Liver (tissue), 9 donors: ENCODE measurements around the gene METAP2. TPM values are rescaled to one million over a fixed set of nuclear protein-coding genes. Genes with fewer than 3 reads are reported as not detected.

ENCODE experiments used
- DNase-seq: peaks from one replicate; pipeline ENCODE4 v3.0.0-alpha.2; 2017; ENCODE audit warnings: low spot score
- H3K27ac ChIP-seq, 2 donors: one replicate each; pipeline ENCODE4 v1.7.0; 2013; ENCODE audit warnings: inconsistent platforms in 2 of 2, low read length in 2 of 2, control low read depth in 1 of 2, low read depth in 1 of 2, mild to moderate bottlenecking in 1 of 2
- H3K27me3 ChIP-seq, 4 donors: one replicate each; pipeline versions ENCODE4 v1.6.1 to v1.7.0; 2013; ENCODE audit warnings: low read length in 3 of 4, inconsistent platforms in 1 of 4, mild to moderate bottlenecking in 1 of 4, moderate library complexity in 1 of 4; ENCODE audit not compliant: control insufficient read depth in 4 of 4, insufficient read depth in 4 of 4
- H3K36me3 ChIP-seq, 4 donors: one replicate each; pipeline versions ENCODE4 v1.6.1 to v1.7.0; 2013; ENCODE audit warnings: low read length in 3 of 4, mild to moderate bottlenecking in 3 of 4, low read depth in 1 of 4, moderate library complexity in 1 of 4; ENCODE audit not compliant: control insufficient read depth in 4 of 4, insufficient read depth in 3 of 4
- H3K4me1 ChIP-seq, 4 donors: one replicate each; pipeline versions ENCODE4 v1.6.1 to v1.7.0; 2013; ENCODE audit warnings: low read length in 3 of 4, mild to moderate bottlenecking in 3 of 4, moderate library complexity in 1 of 4; ENCODE audit not compliant: control insufficient read depth in 4 of 4, insufficient read depth in 4 of 4
- H3K4me3 ChIP-seq, 3 donors: one replicate each; pipeline versions ENCODE4 v1.6.1 to v1.7.0; 2013; ENCODE audit warnings: low read length in 3 of 3, control low read depth in 1 of 3, low read depth in 1 of 3, mild to moderate bottlenecking in 1 of 3
- H3K9ac ChIP-seq, 2 donors: one replicate each; pipeline ENCODE4 v1.7.0; 2013; ENCODE audit warnings: low read length in 2 of 2, mild to moderate bottlenecking in 2 of 2, moderate library complexity in 2 of 2, control low read depth in 1 of 2, low read depth in 1 of 2
- H3K9me3 ChIP-seq, 4 donors: one replicate each; pipeline versions ENCODE4 v1.6.1 to v1.7.0; 2013; ENCODE audit warnings: low read length in 3 of 4; ENCODE audit not compliant: control insufficient read depth in 4 of 4
- ATF3 ChIP-seq: IDR thresholded peaks from 2 replicates; pipeline ENCODE4 v1.6.1; 2016; ENCODE audit warnings: antibody characterized with exemption
- CTCF ChIP-seq: fragments of 150-350 bp; IDR thresholded peaks from 2 replicates; pipeline ENCODE4 v1.5.1; 2017; ENCODE audit warnings: improper control_type of control experiment, low read depth, low read length; ENCODE audit not compliant: missing input control
- EGR1 ChIP-seq, 2 donors: IDR thresholded peaks; 2 replicates each; pipeline ENCODE4 v1.6.1; 2016 to 2018; ENCODE audit warnings: antibody characterized with exemption in 2 of 2, low read depth in 2 of 2
- FOXA1 ChIP-seq: IDR thresholded peaks from 2 replicates; pipeline ENCODE4 v1.6.1; 2016; ENCODE audit warnings: antibody characterized with exemption
- FOXA2 ChIP-seq: IDR thresholded peaks from 2 replicates; pipeline ENCODE4 v1.6.1; 2016; ENCODE audit warnings: antibody characterized with exemption
- GABPA ChIP-seq, 2 donors: IDR thresholded peaks in 1 of 2; conservative IDR thresholded peaks in 1 of 2; 2 replicates each; pipeline ENCODE4 v1.6.1; 2016; ENCODE audit warnings: antibody characterized with exemption in 2 of 2, mild to moderate bottlenecking in 1 of 2, moderate library complexity in 1 of 2
- HNF4A ChIP-seq, 2 donors: conservative IDR thresholded peaks; 2 replicates each; pipeline ENCODE4 v1.6.1; 2016; ENCODE audit warnings: antibody characterized with exemption in 2 of 2, mild to moderate bottlenecking in 2 of 2
- HNF4G ChIP-seq: IDR thresholded peaks from 2 replicates; pipeline ENCODE4 v1.6.1; 2016; ENCODE audit warnings: antibody characterized with exemption
- JUND ChIP-seq, 2 donors: IDR thresholded peaks; 2 replicates each; pipeline ENCODE4 v1.6.1; 2016; ENCODE audit warnings: antibody characterized with exemption in 2 of 2
- MAX ChIP-seq: IDR thresholded peaks from 2 replicates; pipeline ENCODE4 v1.6.1; 2016; ENCODE audit warnings: antibody characterized with exemption
- NR2F2 ChIP-seq: IDR thresholded peaks from 2 replicates; pipeline ENCODE4 v1.6.1; 2016; ENCODE audit warnings: antibody characterized with exemption
- RAD21 ChIP-seq, 2 donors: IDR thresholded peaks; 2 replicates each; pipeline ENCODE4 v1.6.1; 2016; ENCODE audit warnings: antibody characterized with exemption in 2 of 2, mild to moderate bottlenecking in 2 of 2
- REST ChIP-seq: IDR thresholded peaks from 2 replicates; pipeline ENCODE4 v1.6.1; 2016; ENCODE audit warnings: antibody characterized with exemption, mild to moderate bottlenecking
- RXRA ChIP-seq, 2 donors: IDR thresholded peaks; 2 replicates each; pipeline ENCODE4 v1.6.1; 2017 to 2018; ENCODE audit warnings: antibody characterized with exemption in 2 of 2, mild to moderate bottlenecking in 1 of 2
- SP1 ChIP-seq: IDR thresholded peaks from 2 replicates; pipeline ENCODE4 v1.6.1; 2018; ENCODE audit warnings: antibody characterized with exemption, mild to moderate bottlenecking
- YY1 ChIP-seq: IDR thresholded peaks from 2 replicates; pipeline ENCODE4 v1.6.1; 2016; ENCODE audit warnings: antibody characterized with exemption, mild to moderate bottlenecking
- ZBTB33 ChIP-seq: IDR thresholded peaks from 2 replicates; pipeline ENCODE4 v1.6.1; 2016; ENCODE audit warnings: antibody characterized with exemption
- WGBS: extraction: QIAGEN DNeasy Blood & Tissue Kit; methylation state at CpG from one replicate; pipeline ENCODE4 v1.1.7; 2013; 5-methylcytosine and 5-hydroxymethylcytosine counted together
- polyA plus RNA-seq, 2 donors: library from polyadenylated mRNA; stranded (reverse) in 1 of 2; unstranded in 1 of 2; fragments of 200-250 nt in 1 of 2; fragments of >200 nt in 1 of 2; fragmentation: Nextera tagmentation in 1 of 2; extraction: Ambion mirVana in 1 of 2; gene quantifications; one replicate each; pipeline versions ENCODE4 v1.2.1 to v1.2.3, GENCODE V29; 2013 to 2015
- total RNA-seq, 2 donors: library from RNA; depleted of rRNA; stranded (reverse); fragments of >200 nt; gene quantifications; one replicate each; pipeline ENCODE4 v1.2.3, GENCODE V29; 2014
- donor health status: healthy.
- donor health status: healthy.
- donor health status: healthy.
- donor health status: healthy.
- donor health status: healthy.

The METAP2 gene
- total and polyA plus RNA-seq, 4 donors, result 31.2 to 45.7 (median 35.7) TPM

- no peaks in the 10 kb centered on the region for H3K27me3 ChIP-seq
- H3K27ac ChIP-seq, result no peak overlapping the region
- 98% methylated on average over 4 of the region's 4 CpGs for WGBS
- DNase-seq, result no peak
- H3K4me1 ChIP-seq, result peaks cover 0 to 2% (median 0%) of the 10 kb centered on the region in 4 donors
- peaks cover 5 to 56% (median 42%) of the 10 kb centered on the region in 4 donors for H3K36me3 ChIP-seq
- TF ChIP-seq ATF3, result no peak
- TF ChIP-seq FOXA2, result no peak
- TF ChIP-seq JUND (IDR thresholded peaks at IDR 0.05), result no peak
- TF ChIP-seq HNF4G, result no peak
- no peak for TF ChIP-seq RXRA (IDR thresholded peaks at IDR 0.05)
- TF ChIP-seq SP1, result no peak
- no peak for TF ChIP-seq RAD21 (IDR thresholded peaks at IDR 0.05)
- no peak for TF ChIP-seq GABPA (IDR thresholded peaks at IDR 0.05 in 1 of 2, conservative IDR thresholded peaks at IDR 0.05 in 1 of 2)
- no peak for TF ChIP-seq NR2F2
- no peak for TF ChIP-seq ZBTB33
- TF ChIP-seq EGR1 (IDR thresholded peaks at IDR 0.05; ENCODE audit: low read depth in 2 of 2), result no peak
- TF ChIP-seq FOXA1, result no peak
- TF ChIP-seq CTCF, result no peak
- no peak for TF ChIP-seq REST
- TF ChIP-seq MAX, result no peak
- TF ChIP-seq YY1, result no peak
- no peak for TF ChIP-seq HNF4A (conservative IDR thresholded peaks at IDR 0.05)
- no peak overlapping the region for H3K4me3 ChIP-seq
- H3K9ac ChIP-seq, result no peak overlapping the region
- H3K9me3 ChIP-seq, result no peaks in the 10 kb centered on the region
Measured at GRCh38 chr12:95497031-95497430, 23.1 kb downstream of the METAP2 start.

- TF ChIP-seq JUND (IDR thresholded peaks at IDR 0.05) (no peak), ATF3 (no peak), REST (no peak), FOXA2 (no peak), FOXA1 (no peak), RXRA (IDR thresholded peaks at IDR 0.05) (no peak), HNF4A (conservative IDR thresholded peaks at IDR 0.05) (no peak)
- no peak overlapping the region for H3K4me3 ChIP-seq
- no peak overlapping the region for H3K9ac ChIP-seq
- no peaks in the 10 kb centered on the region for H3K9me3 ChIP-seq
- H3K27ac ChIP-seq, result no peak overlapping the region
- H3K27me3 ChIP-seq, result no peaks in the 10 kb centered on the region
- no peak for DNase-seq
- H3K36me3 ChIP-seq, result peaks cover 7 to 59% (median 42%) of the 10 kb centered on the region in 4 donors
- peaks cover 2 to 7% (median 4%) of the 10 kb centered on the region in 4 donors for H3K4me1 ChIP-seq
- WGBS, result 99% methylated on average over 5 of the region's 5 CpGs
Measured at GRCh38 chr12:95498968-95499367, 25.0 kb downstream of the METAP2 start.
